HG03159 (cell line): ENCODE measurements around the gene FOCAD.

Experiments
- ATAC-seq: cut with Tn5 transposase; IDR thresholded peaks from one replicate; pipeline ENCODE4 v1.9.1; 2021; ENCODE audit warnings: mild to moderate bottlenecking, moderate library complexity; ENCODE audit not compliant: unreplicated experiment

Gene FOCAD

DNA sequence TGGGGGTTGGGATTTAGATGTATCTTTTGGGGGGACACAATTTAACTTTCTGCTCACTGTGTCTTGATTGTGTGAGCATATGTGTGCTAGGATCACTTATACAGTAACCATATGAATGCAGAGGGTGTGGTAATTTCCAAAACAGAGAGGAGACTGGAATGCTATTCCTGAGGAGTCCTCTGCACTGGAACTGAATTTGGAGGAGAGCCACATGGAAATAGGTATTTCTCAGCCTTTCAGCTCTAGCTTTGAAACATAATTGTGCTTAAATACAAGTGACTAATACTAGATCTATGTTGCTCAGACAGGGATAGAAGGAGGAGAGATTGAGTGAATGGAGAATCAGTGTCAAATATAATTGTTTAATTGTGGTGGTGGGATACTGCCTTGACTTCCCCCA, 45.5 kb downstream of the FOCAD start:
- ATAC-seq, result no peak

DNA sequence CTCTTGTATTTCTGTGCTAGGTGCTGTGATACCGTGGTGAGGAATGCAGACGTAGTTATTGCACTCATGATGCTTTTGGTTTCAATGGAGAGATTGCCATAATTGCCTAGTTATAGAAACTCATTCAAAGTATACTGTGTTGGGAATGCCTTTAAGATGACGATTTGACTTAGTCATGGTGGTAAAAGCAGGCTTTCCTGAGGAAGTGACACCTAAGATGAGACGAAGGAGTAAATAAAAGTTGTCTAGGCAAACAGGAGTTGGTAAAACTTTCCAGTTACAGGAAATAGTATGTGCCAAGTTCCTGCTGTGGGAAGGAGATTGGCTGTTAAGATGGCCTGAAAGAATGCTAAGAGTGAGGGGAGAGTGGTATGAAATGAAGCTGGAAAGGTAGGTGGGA, 48.1 kb downstream of the FOCAD start:
- no peak for ATAC-seq

DNA sequence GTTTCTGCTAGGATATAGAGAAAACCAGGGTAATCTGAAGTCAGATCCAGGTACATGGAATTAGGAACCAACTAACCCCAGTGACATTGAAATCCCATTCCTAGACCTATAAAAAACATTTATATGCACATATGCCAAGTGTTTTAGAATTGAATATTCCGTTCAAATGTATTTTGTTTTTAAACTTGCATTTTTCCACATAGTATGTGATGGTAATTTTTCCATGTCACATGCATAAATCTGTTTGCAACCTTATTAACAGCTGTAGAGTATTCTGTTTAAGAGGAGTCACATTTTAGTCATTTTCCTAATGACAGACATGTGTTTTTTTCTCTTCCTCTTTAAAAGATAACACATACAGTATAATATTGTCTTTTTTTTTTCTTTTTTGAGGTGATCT, 50.2 kb downstream of the FOCAD start:
- ATAC-seq, result no peak

DNA sequence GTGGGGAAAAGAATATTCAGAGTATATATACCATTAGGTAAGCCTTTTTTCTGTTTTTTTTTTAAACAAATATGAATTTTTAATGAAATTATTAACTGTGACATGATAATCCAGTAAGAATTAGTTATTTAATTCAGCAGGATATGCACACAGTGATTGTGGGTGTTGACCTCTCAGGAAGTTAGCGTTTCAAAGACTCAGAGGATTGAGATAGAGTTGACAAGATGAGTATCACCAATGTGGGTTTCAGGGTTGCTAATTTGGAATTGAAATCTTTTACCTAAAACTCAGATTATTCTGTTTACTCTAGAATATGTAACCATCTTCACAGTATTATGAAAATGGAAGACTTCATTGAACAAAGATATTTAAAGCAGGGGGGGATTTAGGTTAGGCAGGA, 56.2 kb downstream of the FOCAD start:
- no peak for ATAC-seq

DNA sequence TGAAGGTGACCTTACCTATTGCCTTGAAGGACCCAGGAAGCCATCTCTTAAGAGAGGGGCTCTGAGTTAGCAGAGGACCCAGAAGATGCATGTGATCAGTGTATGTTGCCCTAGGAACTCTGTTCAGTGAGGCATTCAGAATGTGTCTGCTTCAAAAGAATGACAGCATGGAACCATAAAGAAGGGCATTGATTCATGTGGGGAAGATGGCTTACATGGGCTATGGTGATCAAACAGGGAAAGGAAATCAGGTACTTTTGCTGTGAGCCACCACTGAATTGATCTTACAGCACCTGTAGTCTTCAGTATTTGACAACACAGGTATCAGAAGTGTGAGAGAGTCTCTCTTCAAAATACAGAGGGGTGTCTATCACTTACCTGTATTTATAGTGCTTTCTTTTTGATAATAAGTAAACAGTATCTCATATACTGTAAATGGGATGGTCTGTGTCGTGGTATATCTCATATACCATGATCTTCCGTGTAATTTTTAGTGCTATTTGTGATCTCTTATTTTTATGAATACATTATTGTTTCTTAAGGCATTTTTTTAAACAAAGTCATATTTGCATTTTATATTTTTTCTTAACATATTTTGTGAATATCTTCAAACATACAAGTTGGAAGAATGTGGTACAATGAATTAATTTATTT, 57.0 kb downstream of the FOCAD start:
- no peak for ATAC-seq

DNA sequence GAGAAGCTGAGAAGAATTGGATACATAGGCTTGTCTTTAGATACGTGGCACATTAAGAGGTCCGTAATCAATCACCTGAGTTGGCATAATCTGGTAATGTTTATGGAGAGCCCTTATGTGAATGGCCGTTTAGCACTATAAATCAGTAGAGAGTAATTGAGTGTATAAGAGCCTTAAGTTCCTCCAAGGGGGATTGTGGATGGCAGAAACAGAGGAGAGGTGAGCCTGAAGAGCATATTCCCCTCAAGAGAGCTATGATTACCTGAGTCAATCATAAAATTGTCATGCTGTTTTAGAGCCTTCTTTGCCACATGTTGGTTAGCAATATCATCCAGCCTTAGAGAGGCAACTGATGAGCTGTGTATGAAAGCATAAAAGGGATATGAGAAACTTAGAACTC, 58.8 kb downstream of the FOCAD start:
- ATAC-seq, result no peak

DNA sequence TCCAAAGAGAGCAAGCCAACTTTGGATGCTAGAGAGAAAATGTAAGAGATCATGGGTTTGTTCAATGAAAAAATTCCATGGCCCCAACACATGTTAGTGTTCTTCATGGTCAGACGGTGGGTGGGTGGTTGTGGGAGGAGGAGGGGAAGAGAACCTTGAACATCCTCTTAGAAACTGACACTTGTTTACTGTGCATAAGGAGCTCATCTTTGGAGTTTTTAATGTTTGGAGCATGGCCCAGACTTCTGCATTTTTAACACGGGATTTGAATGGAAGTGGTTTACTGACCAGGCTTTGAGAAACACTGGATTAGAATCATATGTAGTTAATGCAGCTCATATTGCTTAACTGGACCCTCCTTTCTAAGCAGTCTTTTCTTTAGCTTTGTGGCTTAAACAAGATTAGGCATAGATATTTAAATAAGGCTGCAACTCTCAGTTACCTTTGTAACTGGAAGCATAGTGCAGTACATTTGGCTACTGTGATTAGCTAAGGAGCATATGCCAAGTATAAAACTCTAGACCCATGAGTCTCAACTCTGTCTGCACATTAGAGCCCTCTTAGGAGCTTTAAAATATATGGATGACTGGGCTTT, 60.1 kb downstream of the FOCAD start:
- no peak for ATAC-seq

DNA sequence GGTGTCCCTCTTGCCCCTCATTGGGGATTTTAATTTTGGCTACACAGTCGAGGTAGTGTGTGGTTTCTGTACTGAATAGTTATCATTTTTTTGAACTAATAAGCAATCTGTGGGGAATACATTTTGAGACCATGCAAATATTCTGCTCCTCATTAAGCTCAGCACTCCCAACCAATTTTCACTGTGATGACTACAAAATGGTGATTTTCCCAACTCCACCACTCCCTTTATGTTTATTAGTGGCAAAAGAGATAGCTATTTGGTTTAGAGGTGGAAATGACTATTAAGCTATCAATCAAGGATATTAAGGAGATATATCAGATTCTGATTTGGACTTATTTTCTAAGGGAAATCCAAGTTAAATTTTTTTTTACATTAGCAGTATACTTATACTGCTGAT, 62.9 kb downstream of the FOCAD start:
- no peak for ATAC-seq

DNA sequence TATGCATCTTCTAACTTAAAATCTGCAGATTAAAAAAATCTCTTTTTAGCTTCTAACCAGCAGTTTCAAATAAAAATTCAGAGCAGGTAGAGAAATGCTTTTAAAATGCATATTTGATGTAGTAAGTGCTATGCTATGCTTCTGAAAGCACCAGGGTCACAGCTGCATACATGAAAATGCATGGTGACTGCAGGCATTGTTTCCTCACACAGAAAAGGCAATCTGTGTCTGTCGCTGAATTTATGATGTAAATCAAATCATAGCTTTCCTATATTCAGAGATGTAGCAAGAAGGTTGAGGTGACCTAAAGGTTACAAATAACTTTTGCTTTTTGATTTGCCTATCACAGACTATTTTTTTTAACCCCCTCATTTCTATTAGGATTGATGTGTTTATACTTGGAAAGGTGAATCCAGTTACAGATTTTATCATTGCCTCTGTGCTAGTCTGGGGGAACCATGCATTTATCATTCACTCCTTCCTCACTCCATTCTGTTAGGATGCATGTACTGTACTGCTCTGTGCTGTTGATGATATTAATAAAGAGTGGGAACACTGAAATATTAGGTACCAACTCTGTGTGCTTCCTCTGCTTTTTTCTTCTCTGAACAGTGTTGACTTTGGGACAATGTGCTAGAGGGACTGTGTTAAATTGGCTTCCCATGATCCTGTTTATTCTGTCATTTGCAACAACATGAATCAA, 65.6 kb downstream of the FOCAD start:
- ATAC-seq, result no peak

DNA sequence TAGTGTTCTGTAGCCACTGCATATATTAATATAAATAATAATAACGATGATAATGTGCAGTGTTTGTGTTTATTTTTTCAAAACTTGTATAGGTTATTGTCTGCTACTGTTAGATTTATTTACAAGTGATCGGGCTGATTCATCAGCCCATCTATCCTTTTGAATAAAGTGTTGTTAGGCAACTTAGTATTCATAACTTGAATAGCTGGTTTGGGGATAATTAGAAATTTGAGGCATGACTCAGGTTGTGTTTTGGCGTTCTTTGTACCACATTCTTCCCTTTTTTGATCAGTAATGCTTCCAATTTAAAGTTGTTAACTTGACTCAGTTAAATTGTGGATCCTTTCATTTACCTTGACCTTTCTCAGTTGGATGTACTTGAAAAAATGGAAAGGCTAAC, 69.7 kb downstream of the FOCAD start:
- ATAC-seq, result no peak

DNA sequence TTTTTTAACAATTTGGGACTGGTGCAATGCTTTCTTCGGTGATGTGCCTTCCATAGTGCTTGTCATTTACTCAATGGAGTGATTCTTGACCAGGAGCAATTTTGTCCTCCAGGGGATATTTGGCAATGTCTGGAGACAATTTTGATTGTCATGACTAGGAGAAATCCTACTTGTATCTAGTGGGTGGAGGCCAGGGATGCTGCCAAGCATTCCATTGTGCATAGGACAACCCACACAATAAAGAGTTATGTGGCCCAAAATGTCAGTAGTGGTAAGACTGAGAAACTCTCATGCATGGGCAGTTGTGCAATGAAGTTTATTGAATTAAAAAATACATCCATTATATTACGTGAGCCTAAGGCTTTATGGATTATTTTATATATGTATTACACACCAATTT, 70.5 kb downstream of the FOCAD start:
- ATAC-seq, result no peak

DNA sequence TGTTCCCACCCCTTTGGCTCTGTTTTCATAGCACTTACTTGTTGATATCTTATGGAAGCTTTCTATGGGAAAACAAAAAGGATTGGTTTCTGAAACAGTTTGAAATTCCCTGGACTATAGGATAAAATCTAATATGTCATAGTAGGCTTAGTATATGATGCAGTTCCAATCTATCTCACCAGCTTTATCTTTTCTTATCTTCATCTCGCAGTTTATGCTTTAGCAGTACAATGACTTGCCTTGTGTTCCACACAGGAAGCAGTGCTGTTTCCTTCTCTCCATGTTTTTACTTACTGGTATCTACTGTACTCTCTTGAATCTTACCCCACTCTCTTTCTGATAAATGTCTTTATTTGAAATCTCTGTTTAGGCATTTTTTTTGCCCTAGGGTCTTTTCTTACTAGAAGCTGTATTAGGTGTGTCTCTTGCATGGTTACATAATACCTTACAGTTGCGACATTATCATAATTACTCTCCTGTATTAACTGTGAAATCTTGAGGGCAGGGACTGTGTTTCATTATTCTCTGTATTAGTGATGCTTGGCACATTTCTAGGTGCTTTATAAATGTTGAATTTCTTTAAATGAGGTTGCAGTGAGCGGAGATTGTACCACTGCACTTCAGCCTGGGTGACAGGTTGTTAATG, 76.3 kb downstream of the FOCAD start:
- no peak for ATAC-seq

DNA sequence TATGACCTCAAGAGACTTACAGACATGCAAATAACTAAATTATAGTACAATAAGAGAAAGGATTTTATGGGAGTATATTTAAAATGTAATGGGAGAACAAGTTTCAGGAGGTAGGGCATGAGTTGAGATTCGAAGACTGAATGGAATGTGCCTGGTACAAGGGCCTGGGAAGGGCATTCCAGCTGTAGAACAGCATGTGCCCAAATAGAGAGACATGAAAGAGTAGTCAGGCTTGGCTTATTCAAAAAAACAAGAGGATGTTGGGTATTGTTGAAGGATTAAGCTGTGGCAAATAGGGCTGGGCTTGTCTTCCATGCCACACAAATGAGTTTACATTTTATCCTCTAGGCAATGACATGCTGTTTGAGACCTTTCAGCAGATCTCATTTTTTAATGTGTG, 86.9 kb downstream of the FOCAD start:
- no peak for ATAC-seq

DNA sequence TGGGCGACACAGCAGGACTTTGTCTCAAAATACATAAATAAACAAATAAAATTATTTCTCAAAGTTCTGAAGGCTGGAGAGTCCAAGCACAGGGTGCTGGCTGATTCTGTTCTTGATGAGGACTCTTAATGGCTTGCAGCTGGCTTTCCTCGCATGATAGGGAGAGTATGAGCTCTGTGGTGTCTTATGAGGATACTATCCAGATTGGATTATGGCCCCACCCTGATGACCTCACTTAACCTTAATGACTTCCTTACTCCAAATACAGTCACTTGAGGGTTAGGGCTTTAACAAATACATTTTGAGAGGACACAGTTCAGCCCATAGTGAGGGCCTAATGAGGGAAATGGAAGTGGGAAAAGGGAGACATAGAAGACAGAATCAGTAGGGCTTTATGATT, 87.7 kb downstream of the FOCAD start:
- ATAC-seq, result no peak

DNA sequence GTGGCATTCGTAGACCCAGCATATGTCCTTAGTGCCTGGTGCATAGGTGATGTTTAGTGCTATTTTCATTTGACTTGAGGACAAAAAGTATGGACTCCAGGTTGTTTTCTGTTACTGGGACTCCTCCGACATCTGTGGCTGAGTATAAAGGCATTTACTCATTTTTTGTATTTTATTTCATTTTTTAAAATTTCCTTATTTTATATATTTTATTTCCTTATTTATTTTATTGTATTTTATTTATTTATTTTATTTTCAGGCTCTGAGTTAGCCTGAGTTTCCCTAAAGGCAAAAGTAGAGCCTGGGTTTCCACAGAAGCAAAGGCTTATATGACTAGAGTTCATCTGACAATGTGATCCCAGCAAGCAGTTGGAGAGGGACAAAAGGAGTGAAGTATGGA, 91.6 kb downstream of the FOCAD start:
- no peak for ATAC-seq

DNA sequence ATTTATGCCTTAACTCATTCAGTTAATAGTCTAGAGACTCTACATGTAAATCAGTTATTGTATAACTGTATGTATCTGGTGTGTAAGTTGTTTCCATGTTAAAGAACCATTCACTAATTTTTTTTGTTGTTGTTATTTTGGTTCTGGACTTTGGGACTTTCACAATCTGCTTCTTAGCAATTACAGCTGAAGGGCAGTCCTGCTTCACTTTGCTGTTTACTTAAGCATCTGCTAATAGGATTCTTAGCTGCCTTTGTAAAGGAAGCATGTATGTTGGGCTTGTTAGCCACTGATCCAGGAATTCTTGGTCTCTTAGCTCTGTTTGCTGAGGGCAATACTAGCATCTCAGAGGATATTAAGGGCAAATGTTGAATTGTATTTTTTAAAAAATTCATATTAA, 97.0 kb downstream of the FOCAD start:
- ATAC-seq, result no peak

DNA sequence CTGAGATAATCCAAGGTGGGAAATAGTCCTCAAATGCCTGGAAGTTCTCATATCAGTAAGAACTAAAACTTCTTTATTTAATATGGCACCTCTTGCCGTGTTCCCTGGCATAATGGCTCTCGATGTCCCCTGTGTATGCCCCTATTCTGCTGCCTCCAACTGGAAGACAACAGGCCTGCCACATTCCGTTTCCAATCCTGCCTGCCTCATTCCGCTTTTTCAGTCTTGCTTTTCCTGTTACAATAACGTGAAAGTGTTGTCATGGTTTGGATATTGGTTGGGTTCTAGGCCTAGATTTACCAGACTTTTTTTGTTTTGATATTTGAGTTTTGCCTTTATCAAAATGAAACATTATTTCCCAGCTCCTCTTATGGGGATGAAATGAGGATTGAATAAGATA, 98.2 kb downstream of the FOCAD start:
- no peak for ATAC-seq

DNA sequence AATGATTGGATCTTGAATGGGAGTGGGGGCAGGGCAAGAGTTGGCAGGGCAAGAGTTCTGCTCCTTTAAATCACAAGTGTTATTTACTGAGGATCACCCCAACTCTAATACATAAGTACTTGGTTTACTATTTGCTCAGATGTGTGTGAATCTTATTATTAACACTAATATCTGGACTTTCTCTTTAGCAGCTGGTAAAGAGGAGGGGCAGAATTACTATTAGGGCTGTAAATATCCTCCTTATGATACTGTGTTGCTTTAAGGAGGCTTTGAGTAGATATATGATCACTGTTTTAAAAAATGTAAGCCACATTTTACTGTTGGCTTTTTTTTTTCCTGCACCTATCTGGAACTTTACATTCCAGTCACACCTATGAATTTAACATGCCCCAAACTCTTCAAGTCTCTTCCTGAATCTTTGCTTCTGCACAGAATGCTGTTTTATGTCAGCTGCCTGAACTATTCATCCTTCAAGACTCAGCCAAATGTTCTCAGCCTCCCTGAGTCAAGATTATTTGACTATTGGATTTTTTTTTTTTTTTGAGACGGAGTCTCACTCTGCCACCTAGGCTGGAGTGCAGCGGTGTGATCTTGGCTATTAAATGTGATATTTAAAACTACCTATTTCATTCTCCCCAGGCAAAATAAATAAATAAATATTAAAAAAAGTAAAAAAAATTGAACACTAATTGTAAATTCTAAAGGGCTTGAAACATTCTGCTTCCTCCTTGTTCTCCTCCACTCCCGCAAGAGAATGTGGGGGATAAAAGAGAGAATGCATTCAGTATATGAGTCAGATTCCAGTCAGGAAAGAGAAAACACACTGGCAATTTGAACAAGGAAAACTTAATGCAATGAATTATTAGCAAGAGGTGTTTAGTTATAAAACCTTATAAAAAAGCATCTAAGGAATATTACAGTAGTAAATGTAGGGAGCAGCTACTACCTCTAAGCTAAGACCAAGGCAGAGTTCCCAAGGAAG, 99.3 kb downstream of the FOCAD start:
- ATAC-seq, result no peak

DNA sequence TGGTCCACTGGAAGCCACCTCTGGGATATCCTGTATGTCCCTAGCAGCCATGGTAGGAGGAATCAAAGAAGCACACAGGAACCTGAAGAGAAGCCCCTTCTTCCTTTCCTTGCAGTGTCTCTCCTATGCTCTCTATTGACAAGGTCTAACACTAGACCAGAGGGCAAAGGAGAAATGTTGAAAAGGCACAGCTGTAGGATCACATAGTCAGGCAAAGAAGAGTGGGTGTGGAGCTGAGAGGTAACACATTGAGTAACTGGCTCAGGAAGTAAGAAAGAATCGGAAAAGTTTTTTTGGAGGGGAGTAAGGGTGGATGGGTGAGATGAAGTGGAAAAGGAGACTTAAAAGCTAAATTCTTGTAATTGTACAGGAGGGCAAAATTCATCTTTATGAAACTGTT, 100.1 kb downstream of the FOCAD start:
- ATAC-seq, result no peak

DNA sequence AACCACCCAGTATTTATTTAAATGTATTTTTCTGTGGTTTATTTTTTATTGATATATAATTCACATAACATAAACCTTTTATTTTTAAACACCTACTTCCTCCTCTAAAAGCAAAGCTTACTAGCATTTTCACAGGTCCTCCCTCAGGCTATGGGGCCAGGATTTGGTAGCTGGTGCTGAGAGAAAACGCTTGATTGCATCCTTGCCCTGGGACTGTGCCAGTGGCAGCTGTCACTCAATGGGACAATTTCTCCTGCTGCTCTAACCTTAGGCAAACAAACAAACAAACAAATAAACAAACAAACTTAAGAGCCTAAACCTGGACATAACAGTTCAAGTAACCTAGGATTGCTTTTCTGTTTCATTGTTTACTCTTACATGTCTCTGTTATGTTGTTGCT, 102.7 kb downstream of the FOCAD start:
- ATAC-seq, result no peak
